Stimulated activated CD8-positive, alpha-beta memory T cell treated with anti-CD3 and anti-CD28 coated beads, Interleukin-7, amount 100 ng/mL, for 1 hour (primary cell): ENCODE data around the gene ZDHHC14.
"Not testable (repeated sequence)": the region's sequence is repeated elsewhere in the genome, so short reads cannot be mapped to it uniquely, and the experiment has no call there.

Experiments used
- DNase-seq, 2 donors: peaks; one replicate each; pipeline ENCODE4 v3.0.0-alpha.2; 2020; ENCODE audit warnings: low read depth in 2 of 2

Gene ZDHHC14

DNA sequence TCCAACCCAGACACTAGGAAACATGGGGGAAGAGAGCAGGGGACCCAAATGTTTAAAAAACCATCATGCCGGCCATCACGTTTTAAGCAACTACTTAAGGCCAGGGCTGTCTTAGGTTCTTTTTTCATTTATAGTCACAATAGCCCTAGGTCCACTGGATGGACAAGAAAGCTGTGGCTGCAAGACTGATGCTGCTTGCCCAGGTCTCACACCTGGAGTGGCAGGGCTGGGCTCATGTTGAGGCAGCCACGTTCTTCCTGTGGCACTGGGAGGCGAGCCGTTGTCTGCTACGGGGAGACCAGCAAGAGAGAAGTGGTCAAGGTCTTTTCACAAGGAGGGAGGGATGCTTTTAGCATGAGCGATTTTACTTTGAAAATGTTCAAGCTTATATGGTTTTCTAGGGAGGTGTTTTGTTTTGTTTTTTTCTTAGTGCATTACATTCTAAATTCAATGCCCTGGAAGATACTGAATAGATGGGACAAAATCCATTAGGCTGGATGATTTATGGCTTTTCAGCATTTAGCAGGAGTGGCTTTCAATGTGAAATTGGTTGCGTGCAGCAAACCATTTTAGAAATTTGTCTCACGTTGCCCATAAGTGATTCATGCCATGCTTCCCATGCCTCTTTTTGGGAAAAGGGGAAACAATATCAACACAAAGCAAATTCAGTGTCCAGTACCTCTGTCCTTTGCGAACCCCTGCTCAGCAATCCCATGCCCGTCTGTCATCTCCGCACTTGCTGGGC is 335.4 kb downstream of the ZDHHC14 start:
- DNase-seq = no peak

DNA sequence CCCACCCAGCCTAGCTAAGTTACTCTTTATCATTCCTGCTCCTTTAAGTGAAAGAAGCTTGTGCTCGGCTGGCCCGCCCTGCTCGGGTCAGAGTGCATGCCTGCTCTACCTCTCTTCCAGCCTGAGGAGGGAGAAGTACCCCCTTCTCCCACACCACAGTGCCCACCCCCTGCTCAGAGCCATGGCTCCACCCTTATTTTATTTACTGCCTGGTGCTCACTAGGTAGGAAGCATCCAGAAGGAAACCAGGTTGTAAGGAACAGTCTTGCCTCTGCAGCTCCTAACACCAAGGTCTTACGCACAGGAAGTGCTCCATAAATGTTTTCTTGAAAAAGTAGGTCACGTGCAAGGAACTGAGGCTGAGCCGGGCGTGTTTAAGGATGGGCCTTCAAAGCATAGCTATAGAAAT is 336.4 kb downstream of the ZDHHC14 start:
- DNase-seq = no peak

DNA sequence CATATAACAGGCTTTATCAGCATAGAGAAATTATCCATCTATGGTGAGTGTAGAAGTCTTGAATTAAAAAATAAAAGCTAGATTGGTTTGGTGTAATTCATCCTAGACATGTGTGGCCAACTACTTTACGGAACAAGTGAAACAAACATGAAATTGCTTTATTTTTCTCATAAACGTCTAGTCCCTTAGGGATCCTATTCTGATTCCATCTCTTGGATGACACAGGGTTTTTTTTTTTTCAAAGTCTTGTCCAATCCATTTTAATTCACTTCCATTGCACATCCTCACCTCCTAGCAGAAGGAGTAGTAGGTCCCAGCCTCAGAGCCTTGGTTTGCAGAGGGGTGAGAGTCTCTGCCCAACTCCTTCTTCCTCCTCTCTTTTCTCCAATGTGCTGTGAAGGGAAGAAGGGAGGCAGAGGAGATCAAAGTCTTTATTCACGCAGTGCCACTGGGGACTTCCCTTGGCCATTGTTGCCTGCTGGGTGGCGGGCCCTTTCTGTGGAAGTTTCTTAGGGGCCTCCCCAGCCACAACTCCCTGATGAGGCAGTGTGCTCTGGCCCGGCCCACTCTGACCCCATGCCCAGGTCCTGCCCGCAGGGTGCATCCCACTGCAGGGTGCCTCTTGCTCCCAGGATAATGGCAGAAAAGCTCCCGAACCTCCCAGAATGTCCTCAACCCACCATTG is 337.7 kb downstream of the ZDHHC14 start:
- DNase-seq = no peak

DNA sequence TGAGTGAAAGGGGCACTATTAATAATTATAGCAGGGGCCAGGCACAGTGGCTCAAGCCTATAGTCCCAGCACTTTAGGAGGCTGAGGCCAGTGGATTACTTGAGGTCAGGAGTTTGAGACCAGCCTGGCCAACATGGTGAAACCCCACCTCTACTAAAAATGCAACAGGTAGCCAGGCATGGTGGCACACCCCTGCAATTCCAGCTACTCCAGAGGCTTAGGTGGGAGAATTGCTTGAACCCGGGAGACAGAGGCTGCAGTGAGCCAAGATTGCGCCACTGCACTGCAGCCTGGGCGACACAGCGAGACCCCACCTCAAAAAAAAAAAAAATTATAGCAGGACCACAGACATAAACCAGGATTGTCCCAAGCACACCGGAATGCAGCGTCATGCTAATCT is 340.0 kb downstream of the ZDHHC14 start:
- not testable (repeated sequence) for DNase-seq

DNA sequence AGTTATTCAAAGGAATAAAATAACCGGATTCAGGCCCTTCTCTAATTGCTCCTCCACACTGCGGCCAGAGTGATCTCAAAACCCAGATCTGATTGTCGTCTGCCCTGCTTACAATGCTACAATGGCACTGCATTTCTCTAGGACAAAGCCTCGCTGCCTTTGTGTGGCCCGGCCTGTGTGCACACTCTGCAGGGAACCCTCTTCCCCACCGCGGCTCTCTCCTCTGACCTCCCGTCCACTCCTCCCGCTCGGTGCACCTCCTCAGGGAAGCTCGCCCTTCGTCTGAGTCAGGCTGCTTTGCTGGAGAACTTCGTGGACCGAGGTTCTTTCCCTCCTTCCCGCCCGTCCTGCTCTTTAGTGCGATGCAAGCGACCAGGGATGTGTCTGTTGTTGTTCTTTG is 340.4 kb downstream of the ZDHHC14 start:
- DNase-seq = no peak

DNA sequence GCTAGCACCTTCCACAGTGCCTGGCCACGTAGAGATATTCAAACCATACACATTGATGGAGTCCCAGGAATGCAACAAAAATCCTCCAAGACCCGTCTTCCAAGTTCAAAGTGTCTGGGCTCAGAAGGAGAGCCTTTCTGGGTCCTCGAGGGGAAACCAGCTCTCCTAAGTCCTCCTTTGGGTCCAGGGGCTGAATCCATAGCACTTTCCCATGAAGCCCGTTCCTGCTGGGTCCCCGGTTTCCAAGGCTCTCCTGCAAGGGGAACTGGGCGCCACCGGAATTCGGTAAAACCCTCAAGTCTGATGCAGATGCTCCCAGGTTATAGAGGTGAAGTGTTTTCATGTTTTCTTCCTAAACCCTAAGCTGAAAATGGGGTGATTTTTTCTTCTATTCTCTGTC is 340.8 kb downstream of the ZDHHC14 start:
- no peak for DNase-seq

DNA sequence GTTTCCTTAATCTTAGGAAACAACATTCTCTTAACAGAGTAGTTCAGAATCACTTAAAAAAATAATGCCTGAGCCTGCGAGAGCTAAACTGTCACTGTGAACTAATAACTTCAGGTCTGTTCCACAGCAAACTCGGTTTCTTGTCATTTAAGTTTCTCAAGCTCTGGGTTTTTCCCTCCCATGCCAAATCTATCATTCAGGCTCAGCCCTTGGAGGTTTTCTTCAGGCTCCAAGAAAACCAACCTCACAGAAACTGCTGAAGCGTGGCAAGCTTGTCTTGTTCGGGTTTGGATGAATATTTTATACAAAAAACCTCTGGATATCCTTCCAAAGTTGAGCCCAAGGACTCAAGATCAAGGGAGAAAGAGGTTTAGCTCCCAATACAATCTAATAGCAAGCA is 342.4 kb downstream of the ZDHHC14 start:
- no peak for DNase-seq

DNA sequence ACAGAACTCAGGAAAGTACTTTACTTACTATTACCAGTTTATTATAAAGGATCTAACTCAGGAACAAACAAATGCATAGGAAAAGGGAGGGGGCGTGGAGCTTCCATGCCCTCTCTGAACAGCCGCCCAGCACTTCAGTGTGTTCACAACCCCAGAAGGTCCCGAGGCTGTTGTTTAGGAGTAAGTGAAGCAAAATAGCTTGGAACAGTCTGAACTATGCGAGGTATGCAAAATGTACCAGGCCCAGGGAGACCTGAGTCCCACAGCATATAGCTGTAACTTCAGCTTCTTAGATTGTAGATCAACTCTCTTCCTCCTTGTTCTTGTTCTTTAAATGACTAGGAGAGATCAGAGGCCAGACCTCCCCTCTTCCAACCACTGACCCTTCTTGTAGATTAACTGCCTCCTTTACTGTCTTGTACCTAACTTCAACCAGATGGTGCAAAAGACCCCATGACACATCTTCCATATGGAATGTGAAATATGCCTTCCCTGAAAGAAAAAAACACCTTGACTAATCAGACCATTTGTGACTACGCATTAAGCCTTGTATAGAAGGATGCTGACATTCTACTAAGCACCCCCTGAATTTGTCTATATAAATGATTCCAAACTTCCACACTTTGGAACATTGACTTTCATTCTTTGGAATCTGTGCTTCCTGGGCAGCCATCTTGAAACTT is 343.3 kb downstream of the ZDHHC14 start:
- no peak for DNase-seq

DNA sequence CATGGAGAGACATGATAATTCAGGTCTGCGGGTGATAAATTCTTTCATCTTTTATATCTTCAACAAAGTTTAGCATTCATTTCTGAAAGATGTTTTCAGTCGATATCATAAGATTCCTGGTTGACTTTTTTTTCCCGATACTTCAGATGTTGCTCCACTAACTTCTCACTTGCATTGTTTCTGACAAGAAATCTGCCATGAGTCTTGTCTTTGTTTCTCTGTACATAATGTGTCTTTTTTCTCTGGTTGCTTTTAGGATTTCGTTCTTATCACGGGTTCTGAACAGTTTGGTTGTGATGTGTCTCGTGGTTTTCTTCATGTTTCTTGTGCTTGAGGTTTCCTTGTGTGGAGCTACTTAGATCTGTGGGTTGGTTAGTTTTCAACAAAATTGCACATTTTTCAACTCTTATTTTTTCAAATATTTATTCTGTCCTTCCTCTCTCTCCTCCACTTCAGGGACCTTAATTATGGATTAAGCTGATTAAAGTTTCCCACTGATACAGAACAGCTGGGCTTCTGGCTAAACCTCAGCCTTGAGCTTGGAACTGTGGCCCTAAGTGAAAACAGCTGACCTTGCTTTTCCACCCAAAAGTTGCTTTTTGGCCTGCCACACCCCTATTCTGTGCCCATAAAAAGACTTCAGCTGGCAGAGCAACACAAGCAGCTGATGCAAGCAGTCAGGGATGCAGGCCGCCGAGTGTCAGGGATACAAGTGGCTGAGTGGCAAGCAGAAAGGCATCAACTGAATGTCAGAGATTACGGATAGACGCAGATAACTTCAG is 344.2 kb downstream of the ZDHHC14 start:
- DNase-seq = no peak

DNA sequence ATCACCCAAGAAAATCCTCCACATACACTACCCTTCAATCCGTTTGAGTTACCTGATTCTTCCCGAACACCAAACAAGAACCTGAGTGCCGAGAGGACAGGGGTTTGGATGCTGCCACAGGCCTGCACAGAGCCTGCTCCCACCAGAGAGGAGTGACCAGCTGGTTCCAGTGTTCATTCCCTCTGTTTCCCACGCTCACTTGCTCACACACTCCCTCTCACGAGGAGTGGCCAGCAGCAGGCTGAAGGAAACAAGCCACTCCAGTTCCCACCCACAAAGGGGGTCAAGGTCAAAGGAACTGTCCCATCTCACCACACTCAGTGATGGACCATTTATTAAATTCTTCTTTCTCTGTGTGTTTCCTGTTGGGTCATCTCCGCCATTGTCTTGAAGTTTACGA is 344.8 kb downstream of the ZDHHC14 start:
- DNase-seq = no peak

DNA sequence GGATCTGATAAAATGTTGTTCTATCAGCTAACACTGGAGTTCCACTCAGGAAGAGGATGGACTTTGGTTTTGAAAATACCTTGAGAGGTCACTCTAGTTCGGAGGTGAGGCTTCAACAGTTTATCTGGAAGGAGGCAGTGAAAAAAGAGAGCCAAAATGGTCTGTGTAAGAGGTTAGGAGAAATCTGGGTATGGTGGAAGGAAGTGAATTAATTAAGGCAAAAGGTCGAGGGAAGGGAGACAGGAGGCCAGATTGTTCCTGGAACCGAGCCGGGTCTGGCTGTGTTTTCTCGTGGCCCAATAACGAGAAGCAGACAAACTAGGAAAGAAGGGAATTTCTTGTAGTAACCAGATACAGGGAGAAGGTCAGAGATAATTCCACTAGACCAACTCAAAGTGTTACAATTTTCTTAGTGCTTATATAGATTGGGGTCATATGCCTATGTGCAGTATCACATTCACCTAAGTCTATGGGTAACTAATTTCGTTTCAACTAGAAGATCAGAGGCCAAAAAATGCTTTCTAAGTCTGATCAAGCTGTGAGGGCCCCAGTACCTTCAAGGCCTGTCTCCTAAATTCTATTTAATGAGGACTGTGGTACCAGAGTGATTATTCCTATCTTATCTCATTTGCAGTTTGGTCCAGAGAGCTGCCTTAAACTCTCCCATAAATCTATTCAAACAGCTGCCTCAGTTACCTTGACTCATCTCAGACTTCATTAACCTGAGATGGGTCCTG is 346.1 kb downstream of the ZDHHC14 start:
- no peak for DNase-seq
